GM19193 (cell line): ENCODE data around the gene DIP2C.

Experiments
- POLR2A ChIP-seq: IDR thresholded peaks from 4 replicates; pipeline ENCODE4 v1.6.1; 2011; ENCODE audit not compliant: insufficient read depth, insufficient read length; ENCODE audit errors: extremely low read depth

The DIP2C gene

DNA sequence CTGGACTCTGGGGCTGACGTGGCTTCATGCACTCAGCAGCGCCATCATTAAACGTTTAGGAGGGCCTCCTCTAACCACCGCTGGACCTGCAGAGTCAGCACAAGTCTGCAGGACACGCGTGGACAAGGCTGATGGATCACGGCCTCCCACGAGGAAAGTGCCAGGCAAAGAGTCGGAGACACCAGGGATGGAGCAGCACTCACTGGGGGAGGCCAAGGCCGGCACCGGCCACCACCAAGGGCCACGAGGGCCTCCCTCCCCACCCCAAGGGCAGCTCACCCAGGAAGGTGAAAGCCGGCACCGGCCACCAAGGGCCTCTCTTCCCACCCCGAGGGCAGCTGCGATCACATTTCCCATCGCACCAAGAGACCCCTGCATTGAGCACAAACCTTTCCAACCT lies 91.5 kb downstream of the DIP2C start:
- no peak for TF ChIP-seq POLR2A

DNA sequence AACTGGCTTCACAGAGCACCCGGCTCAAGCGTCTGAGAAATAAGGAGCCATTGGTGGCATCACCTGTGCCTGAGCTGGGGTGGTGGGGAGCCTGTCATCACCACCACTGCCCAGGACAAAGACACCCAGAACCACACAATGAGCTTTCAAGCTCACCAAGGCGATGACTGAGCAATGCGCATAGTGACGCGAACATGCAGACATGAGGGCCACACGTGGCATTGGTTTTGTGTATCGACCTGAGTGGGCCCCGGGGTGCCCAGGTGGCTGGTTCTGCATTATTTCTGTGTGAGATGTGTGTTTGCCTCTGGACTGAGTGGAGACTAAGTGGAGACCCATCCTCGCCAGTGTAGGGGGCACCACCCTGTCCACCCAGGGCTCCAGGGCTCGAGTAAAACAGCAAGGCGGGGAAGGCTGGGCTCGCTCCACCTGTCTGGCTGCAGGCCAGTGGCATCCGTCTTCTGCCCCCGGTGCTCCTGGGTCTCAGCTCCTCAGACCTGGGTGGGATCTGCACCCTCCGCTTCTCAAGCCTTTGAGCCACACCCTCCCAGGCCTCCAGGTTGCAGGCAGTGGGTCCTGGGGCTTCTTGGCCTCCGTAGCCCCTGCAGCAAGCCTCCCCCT lies 92.6 kb downstream of the DIP2C start:
- TF ChIP-seq POLR2A, result no peak

DNA sequence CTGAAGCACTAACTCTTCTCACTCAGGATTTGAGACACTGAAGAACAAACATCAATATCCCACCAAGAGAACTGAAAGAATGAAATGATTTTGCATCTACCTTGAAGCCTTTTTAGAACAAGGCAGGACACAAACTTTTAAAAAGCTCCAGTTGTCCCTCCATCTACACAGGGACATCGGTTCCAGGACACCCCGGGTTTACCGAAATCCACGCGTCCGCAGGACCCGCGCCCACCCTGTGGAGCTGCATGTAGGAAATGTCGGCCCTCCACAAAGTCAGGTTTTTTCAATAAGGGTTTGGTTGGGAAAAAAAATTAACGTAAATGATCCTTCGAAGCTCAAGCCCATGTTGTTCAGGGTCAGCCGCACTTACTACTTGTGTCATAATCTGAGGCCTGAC lies 94.0 kb downstream of the DIP2C start:
- TF ChIP-seq POLR2A, result no peak

- TF ChIP-seq POLR2A, result no peak
These were observed 94.7 kb downstream of the DIP2C start for GRCh38 chr10:594584-595270.

GRCh38 chr10:593901-594457 lies 95.5 kb downstream of the DIP2C start:
- TF ChIP-seq POLR2A, result no peak

DNA sequence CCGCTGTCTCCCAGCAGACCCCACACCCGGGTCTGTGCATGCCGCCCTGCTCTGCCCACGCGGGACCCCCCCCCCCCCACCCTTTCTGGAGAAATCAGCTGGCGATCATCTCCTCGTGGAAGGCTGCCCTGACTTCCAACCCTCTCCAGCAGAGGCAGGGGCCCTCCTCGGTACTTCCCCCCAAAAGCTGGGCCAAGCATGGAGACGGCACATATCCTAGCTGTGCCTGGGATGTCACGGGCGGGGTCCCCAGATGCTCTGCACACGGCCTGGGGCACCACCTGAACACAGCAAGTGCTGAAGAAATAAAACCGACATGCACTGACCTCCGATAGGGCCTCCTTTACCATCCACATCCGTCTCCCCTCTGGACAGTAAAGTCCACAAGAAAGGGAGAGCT lies 96.0 kb downstream of the DIP2C start:
- TF ChIP-seq POLR2A, result no peak

DNA sequence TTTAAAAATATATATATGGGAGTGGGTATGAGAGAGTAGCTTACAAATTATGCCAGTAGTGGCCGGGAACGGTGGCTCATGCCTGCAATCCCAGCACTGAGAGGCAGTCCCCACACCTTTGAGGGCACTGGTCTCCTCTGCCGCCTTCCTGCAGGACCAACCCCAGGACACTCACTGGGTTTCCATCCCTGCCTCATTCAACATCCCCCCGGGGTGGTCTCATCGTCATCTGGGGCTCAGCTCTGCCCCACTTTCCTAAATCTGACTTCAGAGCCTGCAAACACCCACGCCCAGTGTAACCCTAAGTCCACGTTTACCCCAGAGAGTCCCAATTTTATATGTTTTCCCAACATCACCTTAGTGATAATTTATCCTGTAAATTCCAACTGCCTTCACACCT lies 96.5 kb downstream of the DIP2C start:
- no peak for TF ChIP-seq POLR2A

- no peak for TF ChIP-seq POLR2A
These were observed 97.8 kb downstream of the DIP2C start for GRCh38 chr10:591646-592045.

GRCh38 chr10:590721-591120 lies 98.7 kb downstream of the DIP2C start:
- TF ChIP-seq POLR2A, result no peak

DNA sequence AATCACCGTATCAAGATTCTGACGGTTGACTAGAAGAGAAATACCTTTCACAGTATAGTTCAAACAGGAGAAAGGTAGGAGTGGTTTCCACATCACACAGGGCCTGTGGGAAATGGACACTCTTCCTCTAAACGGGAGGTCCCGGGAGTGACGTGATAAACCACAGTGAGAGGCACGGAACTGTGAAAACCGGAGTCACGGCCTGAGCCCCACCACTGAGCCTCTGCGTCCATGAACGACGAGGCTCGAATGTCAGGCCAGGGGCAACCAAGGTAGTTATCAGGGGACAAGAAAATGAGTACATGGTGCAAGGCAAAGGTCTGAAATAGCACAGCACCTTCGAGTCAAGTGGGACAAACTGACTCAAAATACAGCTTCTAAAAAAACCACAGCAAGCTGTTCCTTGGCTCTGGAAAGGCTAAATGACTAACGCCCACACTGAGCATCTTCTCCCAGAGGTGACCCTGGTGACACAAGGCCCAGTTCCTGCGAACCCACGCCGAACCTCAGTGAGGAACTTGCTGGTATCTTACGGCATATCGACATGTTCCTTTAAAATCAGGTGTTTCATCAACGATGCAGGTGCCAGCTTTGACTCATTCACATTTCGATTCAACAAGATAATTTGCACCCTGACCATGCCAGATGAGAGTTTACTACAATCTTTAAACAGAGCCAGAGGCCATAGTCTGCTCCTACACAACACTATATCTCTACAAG lies 99.3 kb downstream of the DIP2C start:
- TF ChIP-seq POLR2A, result no peak

GRCh38 chr10:588246-589165 lies 101.0 kb downstream of the DIP2C start:
- no peak for TF ChIP-seq POLR2A

DNA sequence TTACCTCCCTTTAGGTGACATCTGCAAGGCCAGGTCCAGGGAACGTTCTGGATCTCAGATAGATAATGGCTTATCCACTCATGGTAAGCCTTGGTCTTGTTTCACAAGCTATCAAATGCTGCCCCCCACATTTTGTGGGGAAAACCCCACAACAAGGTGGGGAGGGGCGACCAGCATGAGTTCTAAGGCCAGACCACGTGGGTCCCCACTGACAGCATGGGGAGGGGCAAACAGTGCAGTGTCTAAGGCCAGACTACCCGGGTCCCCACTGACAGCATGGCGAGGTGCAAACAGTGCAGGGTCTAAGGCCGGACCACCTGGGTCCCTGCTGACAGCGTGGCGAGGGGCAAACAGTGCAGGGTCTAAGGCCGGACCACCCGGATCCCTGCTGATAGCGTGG lies 102.8 kb downstream of the DIP2C start:
- TF ChIP-seq POLR2A, result no peak

DNA sequence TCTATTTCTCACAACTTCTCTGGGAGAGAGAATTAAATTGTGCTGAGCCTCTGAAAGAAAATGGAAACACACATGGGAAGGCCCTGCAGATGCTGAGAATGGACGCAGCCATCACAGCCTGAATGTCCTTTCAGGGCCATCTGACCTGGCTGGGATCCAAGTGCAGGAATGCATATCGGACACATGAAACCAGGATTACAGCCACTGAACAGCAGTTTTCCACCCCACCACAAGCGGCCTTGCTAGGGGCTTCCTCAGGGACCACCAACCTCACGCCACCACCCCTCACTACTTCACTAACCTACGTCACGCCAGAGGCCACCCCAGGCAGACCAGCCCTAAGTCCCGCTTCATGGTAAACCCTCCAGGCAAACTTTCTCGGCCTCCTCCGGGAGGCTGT lies 103.3 kb downstream of the DIP2C start:
- no peak for TF ChIP-seq POLR2A

GRCh38 chr10:585502-585901 lies 104.0 kb downstream of the DIP2C start:
- TF ChIP-seq POLR2A, result no peak

DNA sequence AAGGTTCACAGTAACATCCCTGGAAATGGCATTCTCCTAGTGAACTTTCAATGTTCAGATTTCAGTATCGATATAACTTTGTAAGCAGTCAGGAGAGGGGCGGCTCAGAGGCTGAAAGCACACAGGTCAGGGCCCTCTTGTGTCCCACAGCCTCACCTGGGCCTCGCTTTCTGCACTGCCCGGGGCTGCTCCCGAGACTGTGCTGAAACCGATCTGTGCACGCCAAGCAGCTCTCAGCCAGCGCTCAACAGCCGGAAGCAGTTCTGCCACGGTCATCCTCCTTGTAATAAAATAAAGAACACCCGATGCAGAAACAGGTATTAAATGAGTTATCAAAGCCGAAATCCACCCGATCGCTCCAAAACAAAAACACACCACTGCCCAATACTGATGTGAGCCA lies 106.0 kb downstream of the DIP2C start:
- TF ChIP-seq POLR2A, result no peak

- no peak for TF ChIP-seq POLR2A
These were observed 107.6 kb downstream of the DIP2C start for GRCh38 chr10:581776-582330.
